Measurements from ENCODE around the gene CACNG1.
"Not testable (repeated sequence)": the region's sequence is repeated elsewhere in the genome, so short reads cannot be mapped to it uniquely, and the experiment has no call there.

Gene CACNG1

DNA sequence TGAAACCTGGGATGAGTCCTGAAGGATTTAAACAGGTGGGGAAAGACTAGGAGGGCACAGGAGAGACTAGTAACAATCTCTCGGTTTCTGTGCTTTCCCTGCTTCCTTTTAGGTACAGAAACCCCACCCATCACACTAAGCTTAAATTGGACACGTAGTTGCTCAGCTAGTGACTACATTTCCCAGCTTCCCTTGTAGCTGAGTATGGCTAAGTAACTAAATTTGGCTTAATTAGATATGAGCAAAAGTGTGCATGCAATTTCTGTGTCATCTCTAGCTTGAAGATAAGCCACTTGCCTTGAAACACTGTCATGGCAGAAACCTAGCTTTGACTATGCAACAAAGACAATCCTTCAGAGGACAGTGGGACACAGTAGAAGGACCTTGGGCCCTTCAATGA lies 36.5 kb downstream of the CACNG1 start:
- no peak for DNase-seq (ENCODE audit: low read depth in 2 of 2)

- no peak for DNase-seq (ENCODE audit: low read depth in 2 of 2)
Measured at GRCh38 chr17:67082107-67082506, 37.8 kb downstream of the CACNG1 start.

GRCh38 chr17:67085406-67085805 lies 41.1 kb downstream of the CACNG1 start:
- no peak for DNase-seq (ENCODE audit: low read depth in 2 of 2)

- no peak for DNase-seq (ENCODE audit: low read depth in 2 of 2)
Measured at GRCh38 chr17:67088639-67089038, 44.3 kb downstream of the CACNG1 start.

DNA sequence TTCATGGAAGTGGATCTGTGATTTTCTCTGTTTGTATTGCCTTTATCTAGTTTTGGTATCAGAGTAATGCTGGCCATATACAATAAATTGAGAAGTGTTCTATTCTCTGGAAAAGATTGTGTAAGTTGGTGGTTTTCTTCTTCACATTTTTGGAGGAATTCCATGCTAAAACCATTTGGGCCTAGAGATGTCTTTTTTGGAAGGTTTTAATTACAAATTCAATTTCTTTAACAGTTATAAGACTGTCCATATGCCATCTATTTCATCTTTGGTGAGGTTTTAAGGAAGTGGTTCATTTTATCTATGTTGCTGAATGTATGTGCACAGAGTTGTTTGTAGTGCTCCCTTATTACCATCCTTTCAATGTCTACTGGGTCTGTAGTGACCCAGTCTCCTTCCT lies 46.0 kb downstream of the CACNG1 start:
- DNase-seq (ENCODE audit: low read depth in 2 of 2) = no peak

GRCh38 chr17:67092291-67092690 lies 47.9 kb downstream of the CACNG1 start:
- no peak for DNase-seq (ENCODE audit: low read depth in 2 of 2)

DNA sequence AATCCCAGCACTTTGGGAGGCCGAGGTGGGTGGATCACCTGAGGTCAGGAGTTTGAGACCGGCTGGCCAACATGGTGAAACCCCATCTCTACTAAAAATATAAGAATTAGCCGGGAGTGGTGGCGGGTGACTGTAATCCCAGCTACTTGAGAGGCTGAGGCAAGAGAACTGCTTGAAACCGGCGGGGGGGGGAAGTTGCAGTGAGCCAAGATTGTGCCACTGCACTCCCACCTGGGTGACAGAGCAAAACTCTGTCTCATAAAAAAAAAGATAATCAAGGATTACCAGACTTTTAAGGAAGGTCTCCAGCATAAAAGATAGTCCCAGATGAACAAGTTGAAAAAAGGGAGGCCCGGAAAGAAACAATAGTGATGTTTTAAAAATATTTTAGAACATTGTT lies 48.4 kb downstream of the CACNG1 start:
- not testable (repeated sequence) for DNase-seq (ENCODE audit: low read depth in 2 of 2)

DNA sequence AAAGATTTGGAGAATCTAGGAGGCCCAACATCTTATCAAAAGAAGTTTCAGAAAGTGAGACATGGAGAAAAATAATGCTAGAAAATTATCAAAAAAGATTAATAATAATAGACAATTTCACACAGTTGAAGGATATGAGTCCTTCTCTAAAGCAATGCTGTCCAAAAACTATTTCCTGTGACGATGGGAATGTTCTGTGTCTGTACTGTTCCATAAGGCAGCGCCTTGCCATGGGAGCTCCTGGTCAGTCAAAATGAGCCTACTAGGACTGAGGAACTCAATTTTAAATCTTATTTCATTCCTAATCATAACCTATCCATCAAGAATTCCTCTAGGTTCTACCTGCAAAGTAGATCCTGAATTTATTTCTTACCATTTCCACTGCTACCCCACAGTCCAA lies 49.0 kb downstream of the CACNG1 start:
- DNase-seq (ENCODE audit: low read depth in 2 of 2) = no peak

- not testable (repeated sequence) for DNase-seq (ENCODE audit: low read depth in 2 of 2)
Measured at GRCh38 chr17:67095291-67095690, 50.9 kb downstream of the CACNG1 start.

DNA sequence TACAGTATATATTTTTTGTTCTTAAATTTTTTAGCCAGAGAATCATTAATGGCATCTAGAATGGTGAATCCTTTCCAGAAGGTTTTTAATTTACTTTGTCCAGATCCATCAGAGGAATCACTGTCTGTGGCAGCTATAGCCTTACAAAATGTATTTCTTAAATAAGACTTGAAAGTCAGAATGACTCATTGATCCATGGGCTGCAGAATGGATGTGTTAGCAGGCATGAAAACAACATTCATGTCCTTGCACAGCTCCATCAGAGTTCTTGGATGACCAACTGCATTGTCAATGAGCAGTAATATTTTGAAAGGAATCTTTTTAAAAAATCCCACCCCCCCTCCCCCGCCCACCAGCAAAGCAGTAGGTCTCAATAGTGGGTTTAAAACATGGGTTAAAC lies 51.4 kb downstream of the CACNG1 start:
- no peak for DNase-seq (ENCODE audit: low read depth in 2 of 2)

DNA sequence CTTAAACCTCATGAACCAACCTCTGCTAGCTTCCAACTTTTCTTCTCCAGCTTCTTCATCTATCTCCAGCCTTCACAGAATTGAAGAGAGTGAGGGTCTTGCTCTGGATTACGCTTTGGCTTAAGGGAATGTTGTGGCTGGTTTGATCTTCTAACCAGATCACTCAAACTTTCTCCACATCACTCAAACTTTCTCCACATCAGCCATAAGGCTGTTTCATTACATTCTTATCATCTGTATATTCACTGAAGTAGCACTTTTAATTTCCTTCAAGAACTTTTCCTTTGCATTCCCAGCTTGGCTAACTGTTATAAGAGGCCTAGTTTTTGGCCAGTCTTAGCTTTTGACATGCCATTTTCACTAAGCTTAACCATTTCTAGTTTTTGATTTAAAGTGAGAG lies 52.3 kb downstream of the CACNG1 start:
- DNase-seq (ENCODE audit: low read depth in 2 of 2) = no peak

- no peak for DNase-seq (ENCODE audit: low read depth in 2 of 2)
Measured at GRCh38 chr17:67098006-67098405, 53.7 kb downstream of the CACNG1 start.

DNA sequence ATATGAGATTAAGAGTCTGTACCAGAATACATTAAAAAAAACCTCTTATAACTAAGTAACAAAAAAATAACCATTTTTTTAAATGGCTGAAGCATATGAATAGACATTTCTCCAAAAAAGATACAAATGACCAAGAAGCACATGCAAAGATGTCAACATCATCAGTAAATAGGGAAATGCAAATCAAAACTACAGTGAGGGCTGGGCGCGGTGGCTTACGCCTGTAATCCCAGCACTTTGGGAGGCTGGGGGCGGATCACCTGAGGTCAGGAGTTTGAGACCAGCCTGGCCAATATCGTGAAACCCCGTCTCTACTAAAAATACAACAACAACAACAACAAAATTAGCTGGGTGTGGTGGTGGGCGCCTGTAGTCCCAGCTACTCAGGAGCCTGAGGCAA lies 60.3 kb downstream of the CACNG1 start:
- not testable (repeated sequence) for DNase-seq (ENCODE audit: low read depth in 2 of 2)

- DNase-seq (ENCODE audit: low read depth in 2 of 2) = no peak
Measured at GRCh38 chr17:67105213-67105612, 60.9 kb downstream of the CACNG1 start.

Measured in stimulated activated CD4-positive, alpha-beta T cell treated with anti-CD3 and anti-CD28 coated beads, Interleukin-1b, Interleukin-23, amount 100 ng/mL, for 1 hour (primary cell).